Hematopoietic multipotent progenitor cell treated with erythropoietin and hydrocortisone succinate and interleukin-3 and kit ligand, for 17 days (in vitro differentiated cells): ENCODE measurements around the gene AGAP2.

Experiments
- DNase-seq: peaks from one replicate; pipeline ENCODE4 v3.0.0-alpha.2; 2015; ENCODE audit warnings: low spot score

AGAP2 gene

GRCh38 chr12:57753756-57754337 lies 15.3 kb upstream of the AGAP2 start:
- DNase-seq, result peak; percentile 52

- no peak for DNase-seq
Measured at GRCh38 chr12:57752668-57753000, 14.1 kb upstream of the AGAP2 start.

- DNase-seq, result peak; percentile 99
Measured at GRCh38 chr12:57751788-57752667, 13.5 kb upstream of the AGAP2 start, which contains the start of gene CDK4. Gene CDK4, minus strand, starts transcription at chr12:57752310. Its CDS starts 593 bp downstream, at chr12:57751717.

GRCh38 chr12:57751432-57751787 lies 12.9 kb upstream of the AGAP2 start:
- no peak for DNase-seq

GRCh38 chr12:57750561-57751431 lies 12.3 kb upstream of the AGAP2 start:
- DNase-seq, result peak; percentile 17

- no peak for DNase-seq
Measured at GRCh38 chr12:57749061-57749460, 10.5 kb upstream of the AGAP2 start.

- DNase-seq, result peak; percentile 10
Measured at GRCh38 chr12:57746025-57746424, 7.5 kb upstream of the AGAP2 start.

- DNase-seq, result peak; percentile 13
Measured at GRCh38 chr12:57745485-57745881, 6.9 kb upstream of the AGAP2 start.

GRCh38 chr12:57744777-57745484 lies 6.4 kb upstream of the AGAP2 start, which contains the start of gene TSPAN31:
Gene TSPAN31, plus strand, starts transcription at chr12:57745039. Its CDS starts 116 bp downstream, at chr12:57745155.
- peak; percentile 95 for DNase-seq

- DNase-seq, result peak; percentile 88
Measured at GRCh38 chr12:57744194-57744776, 5.7 kb upstream of the AGAP2 start.

GRCh38 chr12:57743769-57744168 lies 5.2 kb upstream of the AGAP2 start:
- no peak for DNase-seq

GRCh38 chr12:57741844-57742738 lies 3.5 kb upstream of the AGAP2 start:
- DNase-seq, result peak; percentile 52

GRCh38 chr12:57741413-57741789 lies 2.9 kb upstream of the AGAP2 start:
- DNase-seq, result no peak

GRCh38 chr12:57740656-57741412 lies 2.3 kb upstream of the AGAP2 start:
- no peak for DNase-seq

- no peak for DNase-seq
Measured at GRCh38 chr12:57739914-57740538, 1.5 kb upstream of the AGAP2 start.

- DNase-seq, result no peak
Measured at GRCh38 chr12:57739387-57739786, 845 bp upstream of the AGAP2 start.

GRCh38 chr12:57737467-57738460 lies 778 bp downstream of the AGAP2 start:
- DNase-seq, result no peak
